ENCODE results near the gene WDHD1. TPM values are rescaled to one million over a fixed set of nuclear protein-coding genes. Genes with fewer than 3 reads are reported as not detected.
A peak's percentile ranks its signal among the peaks of the same experiment; 100 is the strongest.

Gene WDHD1
- total RNA-seq, 6 experiments from 2014 or later, result 9.8 to 20.3 (median 17.8) TPM

DNA sequence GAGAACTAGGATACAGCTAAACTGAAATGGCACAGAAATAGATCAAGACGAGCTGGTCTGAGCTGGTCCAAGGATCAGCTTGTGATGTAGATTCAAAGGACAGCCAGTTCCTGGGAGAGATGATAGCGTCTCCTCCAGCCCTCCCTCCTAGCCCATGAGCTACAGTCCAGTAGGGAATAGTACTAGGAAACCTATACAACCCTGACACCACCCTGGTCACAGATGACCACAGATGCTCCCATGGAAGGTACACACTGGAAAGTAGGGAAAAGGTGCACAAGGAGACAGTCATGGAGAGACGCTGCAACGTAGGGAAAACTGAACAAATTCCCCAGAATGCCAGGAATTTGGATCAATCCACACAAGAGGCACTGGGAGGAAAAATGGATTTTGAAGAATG lies 131.2 kb downstream of the WDHD1 start:
- no peaks in the 10 kb centered on the region for H3K9me3 Mint-ChIP-seq
- no peaks in the 10 kb centered on the region for H3K36me3 Mint-ChIP-seq (ENCODE audit: low read depth)
- H3K27me3 Mint-ChIP-seq (ENCODE audit: insufficient read depth), result peaks cover 5% of the 10 kb centered on the region
- DNase-seq, result no peak
- H3K27ac Mint-ChIP-seq, result no peak overlapping the region
- H3K4me1 Mint-ChIP-seq (ENCODE audit: low read depth), result peaks cover 24% of the 10 kb centered on the region
- no peak overlapping the region for H3K4me3 Mint-ChIP-seq
- TF ChIP-seq, protein P1, sequence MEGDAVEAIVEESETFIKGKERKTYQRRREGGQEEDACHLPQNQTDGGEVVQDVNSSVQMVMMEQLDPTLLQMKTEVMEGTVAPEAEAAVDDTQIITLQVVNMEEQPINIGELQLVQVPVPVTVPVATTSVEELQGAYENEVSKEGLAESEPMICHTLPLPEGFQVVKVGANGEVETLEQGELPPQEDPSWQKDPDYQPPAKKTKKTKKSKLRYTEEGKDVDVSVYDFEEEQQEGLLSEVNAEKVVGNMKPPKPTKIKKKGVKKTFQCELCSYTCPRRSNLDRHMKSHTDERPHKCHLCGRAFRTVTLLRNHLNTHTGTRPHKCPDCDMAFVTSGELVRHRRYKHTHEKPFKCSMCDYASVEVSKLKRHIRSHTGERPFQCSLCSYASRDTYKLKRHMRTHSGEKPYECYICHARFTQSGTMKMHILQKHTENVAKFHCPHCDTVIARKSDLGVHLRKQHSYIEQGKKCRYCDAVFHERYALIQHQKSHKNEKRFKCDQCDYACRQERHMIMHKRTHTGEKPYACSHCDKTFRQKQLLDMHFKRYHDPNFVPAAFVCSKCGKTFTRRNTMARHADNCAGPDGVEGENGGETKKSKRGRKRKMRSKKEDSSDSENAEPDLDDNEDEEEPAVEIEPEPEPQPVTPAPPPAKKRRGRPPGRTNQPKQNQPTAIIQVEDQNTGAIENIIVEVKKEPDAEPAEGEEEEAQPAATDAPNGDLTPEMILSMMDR (IDR thresholded peaks at IDR 0.05), result no peak

DNA sequence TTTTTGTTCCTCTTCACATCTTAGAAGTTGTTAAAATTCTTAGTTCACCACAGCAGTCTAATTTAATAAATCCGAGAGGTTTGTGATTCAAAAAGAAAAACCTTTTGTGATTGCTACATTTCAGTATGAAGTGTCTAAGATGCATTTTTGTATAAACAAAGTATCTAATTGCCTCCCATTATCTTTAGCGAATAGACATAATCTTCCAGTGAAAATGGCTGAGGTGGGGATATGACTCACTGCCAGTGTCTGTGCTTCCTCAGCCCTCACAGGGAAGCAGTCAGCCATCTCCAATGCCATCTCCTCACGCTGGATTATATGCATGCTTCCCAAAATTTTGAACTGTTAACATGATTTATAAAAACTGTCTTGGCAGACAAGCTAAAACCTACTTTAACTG lies 131.9 kb downstream of the WDHD1 start:
- Mint-ChIP-seq H3K27me3 (ENCODE audit: insufficient read depth) (peaks cover 5% of the 10 kb centered on the region), H3K4me1 (ENCODE audit: low read depth) (peaks cover 19% of the 10 kb centered on the region), H3K4me3 (no peak overlapping the region), H3K36me3 (ENCODE audit: low read depth) (no peaks in the 10 kb centered on the region), H3K27ac (no peak overlapping the region), H3K9me3 (no peaks in the 10 kb centered on the region)
- peak; percentile 20 for DNase-seq
- TF ChIP-seq, protein P1 (IDR thresholded peaks at IDR 0.05), result no peak

DNA sequence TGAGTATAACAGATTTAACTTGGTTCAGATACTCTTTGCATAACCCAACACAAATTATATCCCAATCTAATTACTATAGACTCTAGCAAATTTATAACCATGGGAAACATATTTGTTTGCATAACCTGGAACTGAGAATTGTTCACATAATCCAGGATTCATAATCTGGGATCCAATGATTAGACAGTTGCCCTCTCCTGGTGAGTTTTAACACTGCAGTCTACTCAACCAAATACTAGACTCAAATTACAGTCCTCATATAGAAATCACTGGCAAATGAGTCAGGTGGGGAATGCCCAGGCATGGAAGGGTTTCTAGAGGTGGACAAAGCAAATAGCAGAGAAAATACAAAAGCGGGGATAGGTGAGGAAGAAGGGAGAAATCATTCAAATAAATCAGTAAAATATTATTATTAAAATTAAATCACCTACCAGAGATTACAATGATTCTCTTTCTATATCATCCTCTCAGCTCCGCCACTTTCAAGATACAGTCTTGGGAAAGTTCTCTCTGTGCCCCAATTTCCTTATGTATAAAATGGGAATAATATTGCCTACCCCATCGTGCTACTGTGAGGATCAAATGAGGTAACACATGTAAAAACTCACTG lies 133.6 kb downstream of the WDHD1 start:
- H3K27ac Mint-ChIP-seq, result no peak overlapping the region
- DNase-seq, result peak; percentile 51
- TF ChIP-seq, protein P1 (IDR thresholded peaks at IDR 0.05), result peak; percentile 90
- no peaks in the 10 kb centered on the region for H3K36me3 Mint-ChIP-seq (ENCODE audit: low read depth)
- H3K4me3 Mint-ChIP-seq, result no peak overlapping the region
- no peaks in the 10 kb centered on the region for H3K9me3 Mint-ChIP-seq
- H3K4me1 Mint-ChIP-seq (ENCODE audit: low read depth), result peaks cover 19% of the 10 kb centered on the region
- peaks cover 5% of the 10 kb centered on the region for H3K27me3 Mint-ChIP-seq (ENCODE audit: insufficient read depth)

DNA sequence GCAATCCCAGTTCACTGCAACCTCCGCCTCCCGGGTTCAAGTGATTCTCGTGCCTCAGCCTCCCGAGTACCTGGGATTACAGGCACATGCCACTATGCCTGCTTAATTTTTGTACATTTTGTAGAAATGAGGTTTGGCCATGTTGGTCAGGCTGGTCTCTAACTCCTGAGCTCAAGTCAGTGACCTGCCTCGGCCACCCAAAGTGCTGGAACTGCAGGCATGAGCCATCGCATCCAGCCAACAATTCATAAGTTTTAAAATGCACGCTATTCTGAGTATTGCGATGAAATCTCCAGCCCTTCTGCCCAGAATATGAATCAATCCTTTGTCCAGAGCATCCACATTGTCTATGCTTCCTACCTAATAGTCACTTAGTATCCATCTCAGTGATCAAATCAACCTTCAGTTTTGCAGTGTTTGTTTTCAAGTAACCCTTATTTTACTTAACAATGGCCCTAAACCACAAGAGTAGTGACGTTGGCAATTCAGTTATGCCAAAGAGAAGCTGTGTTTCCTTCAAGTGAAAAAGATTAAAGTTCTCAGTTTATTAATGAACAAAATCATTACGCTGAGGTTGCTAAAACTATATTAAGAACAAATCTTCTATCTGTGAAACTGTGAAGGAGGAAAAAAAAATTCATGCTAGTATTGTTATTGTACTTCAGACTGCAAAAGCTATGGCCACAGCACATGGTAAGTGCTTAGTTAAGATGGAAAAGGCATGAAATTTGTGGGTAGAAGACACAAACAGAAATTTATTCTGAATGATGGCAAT lies 135.2 kb downstream of the WDHD1 start:
- Mint-ChIP-seq H3K4me3 (no peak overlapping the region), H3K27me3 (ENCODE audit: insufficient read depth) (peaks cover 5% of the 10 kb centered on the region)

DNA sequence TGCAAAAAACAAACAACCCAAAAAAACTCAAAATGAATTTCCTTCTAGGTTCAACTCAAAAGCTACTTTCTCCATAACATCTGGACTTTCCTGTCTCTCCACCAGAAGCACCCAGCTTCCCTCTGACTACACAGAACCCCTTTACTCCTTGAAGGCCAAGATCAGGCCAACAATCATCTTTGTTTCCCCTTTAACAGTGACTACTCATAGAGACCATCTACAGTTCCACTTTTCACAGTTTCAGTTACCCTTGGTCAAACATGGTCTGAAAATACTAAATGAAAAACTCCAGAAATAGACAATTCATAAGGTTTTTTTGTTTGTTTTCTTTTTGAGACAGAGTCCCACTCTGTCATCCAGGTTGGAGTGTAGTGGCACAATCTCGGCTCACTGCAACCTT lies 136.1 kb downstream of the WDHD1 start:
- no peak overlapping the region for H3K27ac Mint-ChIP-seq
- no peak for DNase-seq
- H3K4me1 Mint-ChIP-seq (ENCODE audit: low read depth), result peaks cover 19% of the 10 kb centered on the region

More for the DNA sequence above, 135.2 kb downstream of the WDHD1 start:
- Mint-ChIP-seq H3K9me3 (no peaks in the 10 kb centered on the region), H3K27ac (no peak overlapping the region), H3K36me3 (ENCODE audit: low read depth) (no peaks in the 10 kb centered on the region), H3K4me1 (ENCODE audit: low read depth) (peaks cover 19% of the 10 kb centered on the region)
- no peak for DNase-seq
- TF ChIP-seq, protein P1 (IDR thresholded peaks at IDR 0.05), result no peak

More for the DNA sequence above, 136.1 kb downstream of the WDHD1 start:
- Mint-ChIP-seq H3K4me3 (no peak overlapping the region), H3K27me3 (ENCODE audit: insufficient read depth) (peaks cover 5% of the 10 kb centered on the region), H3K9me3 (no peaks in the 10 kb centered on the region), H3K36me3 (ENCODE audit: low read depth) (no peaks in the 10 kb centered on the region)
- TF ChIP-seq, protein P1 (IDR thresholded peaks at IDR 0.05), result no peak
